Fibroblast of skin of back (primary cell): ENCODE measurements around the gene KCNE5.
A peak's percentile ranks its signal among the peaks of the same experiment; 100 is the strongest.
"Not testable (repeated sequence)": the region's sequence is repeated elsewhere in the genome, so short reads cannot be mapped to it uniquely, and the experiment has no call there.

Experiments used
- DNase-seq: peaks from one replicate; pipeline ENCODE4 v3.0.0-alpha.2; 2013

KCNE5 gene

DNA sequence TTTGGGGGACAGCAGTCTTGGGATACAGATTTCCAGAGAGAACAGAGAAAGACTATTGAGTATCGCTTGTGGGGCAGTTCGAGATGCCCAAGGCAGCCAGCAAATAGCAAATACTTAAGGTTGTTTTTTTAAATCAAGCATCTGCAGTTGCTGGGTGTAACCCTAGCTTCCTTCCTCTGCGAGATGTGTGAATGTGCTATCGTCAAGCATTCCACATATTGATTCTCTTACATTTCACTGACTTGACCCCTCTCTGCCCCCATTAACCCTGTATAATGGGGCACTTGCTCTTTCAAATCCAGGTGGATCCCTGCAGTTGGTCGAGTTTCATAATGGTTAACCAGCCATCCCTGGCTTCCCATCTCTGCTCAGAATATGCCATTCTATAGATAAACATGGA is 23.5 kb downstream of the KCNE5 start:
- DNase-seq, result no peak

DNA sequence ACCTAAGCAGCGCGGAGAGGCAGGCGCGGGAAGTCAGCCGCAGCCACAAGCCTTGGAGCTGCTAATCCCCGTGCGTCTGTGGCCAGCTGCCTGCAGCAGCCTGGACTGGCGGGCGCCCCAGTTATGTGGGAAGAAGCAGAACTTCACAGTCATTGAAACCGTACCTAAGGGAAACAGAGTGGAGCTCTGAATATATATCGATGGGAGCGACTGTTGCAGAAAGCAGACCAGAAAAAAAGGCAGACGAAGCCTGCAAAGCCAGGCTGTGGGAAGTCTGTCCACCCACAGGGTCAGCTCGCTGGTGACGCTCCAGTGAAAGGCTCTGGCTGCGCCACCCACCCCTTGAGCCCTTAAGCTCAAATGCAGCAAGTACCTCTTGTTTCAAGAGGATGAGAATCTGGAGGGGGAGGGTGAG is 24.7 kb downstream of the KCNE5 start:
- peak; percentile 4 for DNase-seq

DNA sequence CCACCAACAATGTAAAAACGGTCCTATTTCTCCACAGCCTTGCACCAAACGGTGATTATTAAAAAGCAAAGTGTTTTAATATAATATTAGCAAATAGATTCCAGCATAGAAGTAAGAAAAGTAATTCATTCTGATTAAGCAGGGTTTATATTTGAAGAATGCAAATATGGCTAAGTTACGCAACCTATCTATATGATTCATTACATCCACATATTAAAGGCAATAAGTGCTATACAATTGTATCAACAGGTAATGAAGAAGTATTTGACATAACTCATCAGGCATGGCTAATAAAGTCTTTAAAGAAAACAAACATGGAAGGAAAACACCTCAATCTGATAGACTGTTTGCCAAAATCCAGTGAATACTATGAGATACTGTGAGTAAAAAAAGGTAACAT is 29.0 kb downstream of the KCNE5 start:
- no peak for DNase-seq

DNA sequence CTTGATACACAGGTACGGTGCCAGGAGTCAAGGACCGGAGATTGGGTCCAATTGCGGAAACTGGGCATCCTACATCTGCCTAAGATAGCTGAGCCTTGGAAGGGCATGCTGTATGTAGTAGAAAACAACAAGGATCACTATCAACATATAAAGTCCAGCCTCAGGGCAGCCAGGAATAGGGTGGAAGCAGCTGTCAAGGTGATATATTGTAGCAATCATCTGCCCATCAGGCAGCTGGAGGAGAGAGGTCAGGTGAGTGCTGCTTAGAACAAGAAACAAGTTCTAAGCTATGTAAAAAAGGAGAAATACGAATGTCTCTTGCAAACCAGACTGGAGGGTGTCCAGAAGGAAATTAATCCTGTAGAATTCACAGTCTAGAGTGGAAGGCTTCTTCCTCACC is 34.8 kb downstream of the KCNE5 start:
- DNase-seq, result no peak

DNA sequence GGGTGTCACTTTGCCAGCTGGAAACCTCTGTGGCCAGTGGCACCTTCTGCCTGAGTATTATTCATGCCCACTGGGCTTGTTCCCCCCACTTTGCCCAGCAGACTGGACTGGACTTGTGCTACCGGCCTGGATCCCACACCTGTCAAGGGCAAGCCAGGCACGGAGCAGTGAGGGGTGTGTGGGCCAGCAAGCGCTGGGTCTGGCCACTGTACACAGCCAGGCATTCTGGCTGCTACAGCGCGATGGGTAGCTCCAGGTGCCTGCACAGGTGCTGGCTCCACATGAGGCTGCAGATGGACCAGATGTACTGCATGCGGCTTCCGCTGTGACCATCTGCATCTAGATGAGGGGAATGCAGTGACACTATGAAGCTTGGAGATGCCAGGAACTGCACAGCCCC is 39.5 kb downstream of the KCNE5 start:
- no peak for DNase-seq

DNA sequence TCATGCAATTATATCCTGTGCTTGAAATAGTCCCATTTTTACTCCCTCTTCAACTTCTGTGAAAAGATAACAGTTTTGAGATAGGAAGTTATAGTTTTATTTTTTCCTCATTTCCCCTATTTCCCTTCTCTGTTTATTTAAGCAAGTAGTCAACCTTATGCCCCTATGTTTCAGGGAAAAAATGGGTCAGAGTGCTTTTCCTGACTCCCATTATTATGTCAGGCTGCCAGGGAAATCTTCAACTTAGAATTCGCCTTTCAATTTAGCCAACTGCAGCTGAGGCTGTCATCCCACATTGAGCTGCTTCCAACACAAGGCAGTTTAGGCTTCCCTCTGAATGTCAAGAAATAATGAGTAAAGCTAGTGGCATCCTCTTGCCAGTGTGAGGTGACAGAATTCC is 46.1 kb downstream of the KCNE5 start:
- peak; percentile 17 for DNase-seq

DNA sequence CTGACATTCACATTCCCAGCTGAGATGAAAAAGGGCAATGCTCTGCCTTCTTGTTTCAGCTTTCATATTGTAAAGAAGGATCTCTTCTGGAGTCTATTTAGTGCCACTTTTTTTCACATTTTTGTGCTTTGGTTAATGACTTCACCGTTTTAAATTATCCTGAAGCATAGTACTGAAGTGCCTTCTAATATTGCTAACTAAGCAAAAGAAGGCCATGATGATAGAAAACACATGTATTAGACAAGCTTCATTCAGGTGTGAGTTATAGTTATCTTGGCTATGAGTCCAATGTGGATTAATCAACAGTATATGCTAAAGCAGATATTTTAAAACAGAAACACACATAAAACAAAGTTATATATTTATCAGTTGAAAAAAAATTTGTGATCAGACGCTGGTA is 47.9 kb downstream of the KCNE5 start:
- no peak for DNase-seq

DNA sequence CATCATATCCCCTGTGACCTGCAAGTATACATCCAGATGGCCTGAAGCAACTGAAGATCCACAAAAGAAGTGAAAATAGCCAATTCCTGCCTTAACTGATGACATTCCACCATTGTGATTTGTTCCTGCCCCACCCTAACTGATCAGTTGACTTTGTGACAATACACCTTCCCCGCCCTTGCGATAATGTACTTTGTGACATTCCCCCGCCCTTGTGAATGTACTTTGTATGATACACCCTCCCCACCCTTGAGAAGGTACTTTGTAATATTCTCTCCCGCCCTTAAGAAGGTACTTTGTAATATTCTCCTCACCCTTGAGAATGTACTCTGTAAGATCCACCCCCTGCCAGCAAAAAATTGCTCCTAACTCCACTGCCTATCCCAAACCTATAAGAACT is 48.9 kb downstream of the KCNE5 start:
- DNase-seq, result not testable (repeated sequence)
